Central memory CD4-positive, alpha-beta T cell (primary cell): ENCODE data around the gene ERCC6L2.

Experiments used
- DNase-seq: peaks from one replicate; pipeline ENCODE4 v3.0.0; 2022
- total RNA-seq, 3 experiments: gene quantifications; one replicate each; lab custom pipeline; 2026; lab: John Stamatoyannopoulos, UW

Gene ERCC6L2, protein sequence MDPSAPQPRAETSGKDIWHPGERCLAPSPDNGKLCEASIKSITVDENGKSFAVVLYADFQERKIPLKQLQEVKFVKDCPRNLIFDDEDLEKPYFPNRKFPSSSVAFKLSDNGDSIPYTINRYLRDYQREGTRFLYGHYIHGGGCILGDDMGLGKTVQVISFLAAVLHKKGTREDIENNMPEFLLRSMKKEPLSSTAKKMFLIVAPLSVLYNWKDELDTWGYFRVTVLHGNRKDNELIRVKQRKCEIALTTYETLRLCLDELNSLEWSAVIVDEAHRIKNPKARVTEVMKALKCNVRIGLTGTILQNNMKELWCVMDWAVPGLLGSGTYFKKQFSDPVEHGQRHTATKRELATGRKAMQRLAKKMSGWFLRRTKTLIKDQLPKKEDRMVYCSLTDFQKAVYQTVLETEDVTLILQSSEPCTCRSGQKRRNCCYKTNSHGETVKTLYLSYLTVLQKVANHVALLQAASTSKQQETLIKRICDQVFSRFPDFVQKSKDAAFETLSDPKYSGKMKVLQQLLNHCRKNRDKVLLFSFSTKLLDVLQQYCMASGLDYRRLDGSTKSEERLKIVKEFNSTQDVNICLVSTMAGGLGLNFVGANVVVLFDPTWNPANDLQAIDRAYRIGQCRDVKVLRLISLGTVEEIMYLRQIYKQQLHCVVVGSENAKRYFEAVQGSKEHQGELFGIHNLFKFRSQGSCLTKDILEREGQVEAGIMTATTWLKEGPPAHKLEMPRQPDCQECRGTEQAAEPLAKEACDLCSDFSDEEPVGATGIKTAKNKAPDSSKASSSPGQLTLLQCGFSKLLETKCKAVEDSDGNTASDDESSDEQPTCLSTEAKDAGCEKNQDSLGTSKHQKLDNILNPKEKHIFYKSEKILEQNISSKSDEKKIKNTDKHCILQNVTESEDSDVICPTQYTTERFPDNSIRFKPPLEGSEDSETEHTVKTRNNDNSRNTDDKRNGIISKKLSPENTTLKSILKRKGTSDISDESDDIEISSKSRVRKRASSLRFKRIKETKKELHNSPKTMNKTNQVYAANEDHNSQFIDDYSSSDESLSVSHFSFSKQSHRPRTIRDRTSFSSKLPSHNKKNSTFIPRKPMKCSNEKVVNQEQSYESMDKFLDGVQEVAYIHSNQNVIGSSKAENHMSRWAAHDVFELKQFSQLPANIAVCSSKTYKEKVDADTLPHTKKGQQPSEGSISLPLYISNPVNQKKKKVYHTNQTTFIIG (N-terminal part only)
- total RNA-seq, result 63.1 to 136 (median 126) reads per million in 3 experiments

DNA sequence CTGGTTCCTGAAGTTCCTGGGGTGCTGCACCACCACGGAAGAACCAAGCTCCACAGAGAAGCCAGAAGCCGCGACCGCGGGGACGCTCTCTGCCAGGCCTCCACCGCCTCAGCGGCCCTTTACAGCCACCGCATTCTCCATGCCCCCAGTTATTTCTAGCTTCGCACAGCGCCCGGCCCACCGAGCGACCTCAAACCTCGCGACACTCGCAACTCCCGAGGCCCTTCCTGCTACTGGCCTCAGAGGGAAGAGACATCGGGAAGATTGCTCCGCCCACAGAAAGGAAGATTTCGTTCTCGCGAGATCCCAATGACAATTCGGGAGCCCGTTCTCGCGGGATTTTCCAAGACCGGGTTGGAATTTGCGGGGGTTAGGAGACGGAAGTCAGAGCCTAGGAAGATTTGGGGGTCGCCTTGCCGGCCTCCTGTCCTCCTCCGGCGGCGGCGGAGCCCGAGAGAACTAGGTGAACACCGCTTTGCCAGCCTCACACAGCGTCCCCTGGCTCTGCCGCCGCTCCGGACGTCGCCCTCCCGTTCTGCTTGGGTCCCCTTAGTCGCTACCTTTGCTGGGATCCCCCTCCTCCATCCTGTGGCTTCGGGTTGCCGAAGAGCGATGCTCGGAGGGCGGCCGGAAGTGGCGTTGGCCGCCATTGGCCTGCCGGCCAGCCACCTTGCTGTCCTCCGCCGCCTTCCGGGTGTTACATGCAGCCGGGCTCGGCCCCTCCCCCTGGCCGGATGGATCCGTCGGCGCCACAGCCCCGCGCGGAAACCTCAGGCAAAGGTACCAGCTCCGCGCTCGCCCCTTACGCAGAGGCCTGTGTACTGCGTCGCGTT lies at the start of gene ERCC6L2:
ERCC6L2 (plus strand) TSS at position 387 of the 833 bp plus-strand sequence; CDS start at position 735, 348 bp downstream.
- DNase-seq, result peak; percentile 89

DNA sequence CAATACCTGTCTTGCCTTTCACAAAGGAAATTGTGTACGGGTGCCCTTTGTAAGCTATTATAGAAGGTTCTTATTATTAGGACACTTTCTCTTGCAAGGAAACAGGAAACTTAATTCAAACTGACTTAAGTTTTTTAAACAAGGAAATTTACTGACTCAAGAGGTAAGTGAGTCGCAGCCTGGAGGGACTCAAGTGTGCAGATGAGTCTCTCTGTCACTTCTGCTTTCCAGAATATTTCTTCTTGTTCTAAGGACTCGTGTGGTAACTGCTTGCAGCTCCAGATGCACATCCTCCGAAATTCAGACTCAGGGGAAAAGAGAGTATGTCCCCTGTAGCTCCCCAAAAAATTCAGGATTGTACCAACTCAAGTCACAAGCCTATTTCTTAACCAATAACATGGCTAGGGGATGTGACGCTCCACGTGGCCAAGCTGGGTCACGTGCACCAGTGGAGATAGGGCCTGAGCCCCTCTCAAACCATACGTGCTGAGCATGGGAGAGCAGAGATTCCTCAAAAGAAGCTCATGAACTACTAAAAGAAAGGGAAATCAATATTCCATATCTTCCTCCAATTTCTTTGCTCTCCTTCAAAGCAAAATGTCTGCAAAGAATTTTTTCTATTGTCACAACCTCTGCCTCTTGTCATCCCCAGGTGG lies 49.2 kb upstream of the ERCC6L2 start:
- no peak for DNase-seq

DNA sequence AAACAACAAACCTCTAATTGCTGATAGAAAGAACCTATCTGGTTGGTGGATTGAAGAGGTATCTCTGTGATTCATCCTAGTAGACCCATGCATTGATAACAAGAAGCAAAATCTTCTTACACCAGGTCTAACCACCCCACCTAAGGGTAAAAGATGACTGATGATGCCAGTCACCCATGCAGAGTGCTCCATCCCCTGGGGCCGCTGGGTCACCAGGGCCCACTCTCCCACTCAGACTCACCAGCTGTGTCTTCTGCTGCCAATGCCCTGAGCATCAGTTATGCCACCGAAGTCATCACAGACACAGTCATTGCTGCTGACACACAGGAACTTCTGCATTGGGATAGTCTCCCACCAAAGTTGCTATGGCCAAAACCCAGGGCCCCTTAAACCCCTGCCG lies 44.7 kb upstream of the ERCC6L2 start:
- DNase-seq, result no peak

DNA sequence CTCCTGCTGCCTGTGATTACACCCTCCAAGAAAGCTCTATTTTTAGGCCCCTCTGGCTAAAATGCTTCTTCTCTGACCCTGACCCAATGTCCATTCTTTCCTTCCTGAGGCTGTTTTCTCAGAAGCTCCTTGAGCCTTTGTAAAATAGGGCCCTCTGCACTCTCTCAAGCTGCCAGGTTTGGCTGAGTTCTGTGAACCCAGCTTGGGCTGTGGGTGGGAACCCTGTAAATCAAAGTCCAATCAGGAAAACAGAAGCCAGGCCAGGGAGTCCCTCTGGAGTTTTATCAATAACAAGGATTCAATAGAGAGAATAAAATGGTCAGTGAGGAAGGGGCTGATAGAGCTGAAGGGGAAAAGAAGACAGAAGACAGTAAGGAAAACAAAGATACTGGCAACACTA lies 43.7 kb upstream of the ERCC6L2 start:
- DNase-seq, result no peak

DNA sequence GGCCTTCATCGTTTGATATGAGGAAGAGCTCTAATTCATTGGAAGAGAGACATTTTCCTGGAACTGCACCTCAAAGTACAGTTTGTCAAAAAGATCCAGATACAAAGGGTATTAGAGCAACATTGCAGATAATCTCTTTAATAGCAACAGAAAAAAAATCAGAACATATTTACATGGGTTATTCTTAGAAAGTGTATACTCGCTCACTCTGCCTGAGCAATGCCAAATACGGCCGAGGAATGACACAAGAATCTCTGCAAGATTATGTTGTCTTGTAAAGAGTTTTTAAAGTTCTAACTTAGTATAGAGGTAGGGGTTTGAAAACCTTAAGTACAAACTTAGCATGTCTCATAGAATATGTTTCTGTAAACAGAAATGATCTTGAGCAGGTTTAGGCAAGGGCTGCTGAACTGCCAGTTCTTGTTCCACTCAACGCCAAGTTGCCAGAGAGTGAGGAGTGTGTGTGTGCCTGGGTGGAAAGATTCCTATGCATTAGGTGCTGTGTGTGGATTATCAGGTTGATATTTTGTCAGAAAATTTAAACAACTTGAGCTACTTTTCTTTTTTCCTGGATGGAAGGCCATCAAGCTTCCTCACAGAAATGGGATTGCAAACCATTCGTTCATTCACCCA lies 41.8 kb upstream of the ERCC6L2 start:
- no peak for DNase-seq

DNA sequence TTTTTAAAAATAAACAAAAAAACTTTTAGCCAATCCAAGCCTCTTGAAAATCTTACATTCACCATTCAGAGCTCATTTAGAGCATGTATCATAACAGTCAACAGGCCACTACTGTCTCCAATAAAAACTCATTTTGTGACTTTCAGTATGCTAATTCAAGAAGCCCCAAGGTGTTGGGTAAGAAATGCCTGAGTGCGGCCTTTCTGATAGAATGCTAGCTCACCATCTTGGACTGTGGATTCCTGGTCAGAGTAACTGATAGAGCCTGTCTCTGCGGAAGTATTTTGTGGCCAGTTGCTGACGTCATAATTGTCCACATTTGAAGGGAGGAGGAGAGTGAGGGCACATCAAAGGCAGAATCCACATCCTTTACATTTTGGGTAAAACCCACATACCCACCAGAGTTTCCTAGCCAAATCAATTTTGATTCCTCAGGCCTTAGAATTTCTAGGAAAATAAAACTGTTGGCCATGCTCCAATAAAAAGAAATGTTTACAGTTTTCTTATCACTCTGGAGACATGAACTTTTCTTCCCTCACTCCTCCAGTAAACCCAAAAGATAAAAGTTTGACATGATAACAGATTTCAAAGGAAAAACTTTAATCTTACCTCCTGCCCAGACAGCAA lies 41.1 kb upstream of the ERCC6L2 start:
- DNase-seq, result no peak

DNA sequence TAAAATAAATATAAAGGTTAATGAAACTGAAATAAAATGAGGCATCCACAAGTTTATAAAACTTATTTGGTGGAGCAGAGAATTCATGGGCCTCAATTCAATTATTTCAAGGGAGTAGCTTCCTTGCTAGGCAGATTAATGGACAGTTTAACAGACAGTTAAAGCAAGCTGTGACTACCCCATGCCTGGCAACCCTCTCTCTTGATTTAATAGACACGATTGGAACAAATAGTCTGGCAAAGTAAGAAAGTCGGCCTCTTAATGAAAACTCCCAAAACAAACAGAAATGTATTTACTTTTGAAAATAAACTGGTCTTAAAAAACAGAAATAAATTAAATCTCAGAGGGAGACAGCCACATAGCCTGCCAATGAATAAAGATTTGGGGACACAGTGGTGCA lies 40.1 kb upstream of the ERCC6L2 start:
- no peak for DNase-seq

DNA sequence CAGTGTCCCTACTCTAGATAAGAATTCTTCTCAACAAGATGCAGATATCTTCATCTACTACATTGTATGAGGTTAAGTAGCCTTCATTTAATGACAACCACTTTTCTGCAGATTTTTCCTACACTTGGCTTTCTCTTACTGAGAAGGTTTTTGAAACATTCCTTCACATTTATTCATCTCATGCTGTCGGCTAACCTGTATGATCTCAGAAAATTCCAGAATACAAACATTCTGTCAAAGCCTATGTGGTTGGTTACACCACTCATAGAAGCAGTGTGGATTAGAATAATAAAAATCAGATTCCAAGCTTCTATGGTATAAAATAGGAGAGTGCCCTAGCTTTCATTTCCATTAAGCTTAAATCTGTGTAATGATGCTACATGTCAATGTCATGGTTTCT lies 39.4 kb upstream of the ERCC6L2 start:
- DNase-seq, result no peak

DNA sequence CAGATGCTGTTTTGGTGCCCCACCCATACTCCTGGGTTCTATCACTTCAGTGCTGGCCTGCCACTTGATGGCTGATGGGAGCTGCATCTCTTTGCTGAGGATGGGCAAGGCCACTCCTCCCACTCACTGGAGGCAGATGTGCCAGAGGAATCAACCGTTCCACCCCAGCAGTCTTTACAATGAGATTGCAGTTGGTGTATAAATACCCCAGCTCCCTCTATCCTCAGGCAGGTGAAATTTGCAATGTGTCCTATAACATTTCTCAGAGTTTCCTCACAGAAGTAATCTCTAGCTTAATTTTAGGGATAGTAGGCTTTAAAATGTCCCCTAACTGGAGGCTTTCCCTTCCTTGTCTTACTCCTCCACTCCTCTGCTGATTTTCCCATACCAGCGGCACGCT lies 36.5 kb upstream of the ERCC6L2 start:
- no peak for DNase-seq

DNA sequence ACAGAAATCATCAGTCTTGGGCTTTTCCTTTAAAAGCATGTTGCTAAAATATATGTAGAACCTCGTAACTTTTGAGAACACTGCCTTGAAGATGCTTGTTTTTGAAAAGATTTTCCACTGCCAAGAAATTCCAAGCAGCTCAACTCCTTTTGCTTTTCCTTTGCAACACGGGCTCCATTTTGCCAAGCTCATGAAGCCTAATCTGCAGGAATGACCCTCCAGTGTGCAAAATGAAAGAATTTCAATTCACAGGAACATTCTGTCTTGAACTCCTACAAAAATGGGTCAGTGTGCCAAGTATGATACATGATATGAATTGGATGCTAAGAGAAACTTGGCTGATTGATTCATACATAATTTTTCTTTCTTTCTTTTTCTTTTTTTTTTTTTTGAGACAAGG lies 35.4 kb upstream of the ERCC6L2 start:
- no peak for DNase-seq

DNA sequence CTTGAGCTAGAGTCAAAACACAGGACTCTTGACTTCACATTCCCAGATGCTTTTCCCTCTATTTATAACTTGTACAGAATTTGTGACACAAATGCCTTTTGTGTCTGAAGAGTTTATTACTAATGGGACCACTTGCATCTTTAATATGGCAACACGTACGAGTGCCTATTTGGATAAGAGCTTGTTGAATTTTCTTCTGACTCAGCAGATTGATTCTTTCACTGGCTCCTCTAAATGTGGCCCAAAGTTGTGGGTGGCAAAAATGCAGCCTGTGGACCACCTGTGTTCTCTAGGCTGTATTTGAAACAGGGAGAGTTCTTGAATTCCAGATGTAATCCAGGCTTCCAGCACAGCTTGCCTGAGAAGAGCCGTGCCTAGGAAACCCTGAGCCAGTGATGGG lies 34.1 kb upstream of the ERCC6L2 start:
- DNase-seq, result no peak

DNA sequence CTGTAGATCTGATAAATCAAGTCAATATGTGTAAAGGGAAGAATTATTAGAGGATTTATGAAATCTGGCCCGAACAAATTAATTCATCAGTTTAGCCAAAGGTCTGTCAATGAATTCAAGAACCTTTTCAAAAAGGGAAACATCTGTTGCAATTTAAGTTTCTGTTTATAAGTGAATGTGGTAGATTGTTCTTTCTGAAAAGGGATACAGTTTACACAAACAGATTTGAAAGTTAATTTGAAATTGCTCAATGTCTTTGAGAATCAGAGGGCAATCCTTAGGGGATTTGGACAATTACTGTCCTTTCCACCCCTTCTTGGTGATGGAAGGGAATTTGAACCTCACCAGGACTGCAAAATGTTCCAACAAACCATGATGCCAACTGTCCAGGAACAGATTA lies 29.7 kb upstream of the ERCC6L2 start:
- DNase-seq, result no peak

DNA sequence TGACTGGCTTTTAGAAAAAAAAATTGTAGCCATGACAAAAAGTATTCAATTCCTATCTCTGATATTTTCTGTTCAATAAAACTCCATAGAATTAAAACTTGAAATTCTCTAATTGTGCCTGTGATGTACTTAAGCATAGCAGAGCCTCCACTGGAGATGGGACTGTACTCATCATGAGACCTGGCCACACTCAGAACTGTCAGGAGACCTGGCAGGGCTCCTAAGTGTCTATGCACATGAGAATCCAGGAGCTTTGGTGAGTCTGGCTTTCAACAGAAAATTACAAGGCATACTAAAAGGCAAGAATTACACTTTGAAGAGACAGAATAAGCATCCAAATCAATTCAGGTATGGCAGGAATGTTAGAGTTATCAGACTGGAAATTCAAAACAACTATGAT lies 26.7 kb upstream of the ERCC6L2 start:
- no peak for DNase-seq

DNA sequence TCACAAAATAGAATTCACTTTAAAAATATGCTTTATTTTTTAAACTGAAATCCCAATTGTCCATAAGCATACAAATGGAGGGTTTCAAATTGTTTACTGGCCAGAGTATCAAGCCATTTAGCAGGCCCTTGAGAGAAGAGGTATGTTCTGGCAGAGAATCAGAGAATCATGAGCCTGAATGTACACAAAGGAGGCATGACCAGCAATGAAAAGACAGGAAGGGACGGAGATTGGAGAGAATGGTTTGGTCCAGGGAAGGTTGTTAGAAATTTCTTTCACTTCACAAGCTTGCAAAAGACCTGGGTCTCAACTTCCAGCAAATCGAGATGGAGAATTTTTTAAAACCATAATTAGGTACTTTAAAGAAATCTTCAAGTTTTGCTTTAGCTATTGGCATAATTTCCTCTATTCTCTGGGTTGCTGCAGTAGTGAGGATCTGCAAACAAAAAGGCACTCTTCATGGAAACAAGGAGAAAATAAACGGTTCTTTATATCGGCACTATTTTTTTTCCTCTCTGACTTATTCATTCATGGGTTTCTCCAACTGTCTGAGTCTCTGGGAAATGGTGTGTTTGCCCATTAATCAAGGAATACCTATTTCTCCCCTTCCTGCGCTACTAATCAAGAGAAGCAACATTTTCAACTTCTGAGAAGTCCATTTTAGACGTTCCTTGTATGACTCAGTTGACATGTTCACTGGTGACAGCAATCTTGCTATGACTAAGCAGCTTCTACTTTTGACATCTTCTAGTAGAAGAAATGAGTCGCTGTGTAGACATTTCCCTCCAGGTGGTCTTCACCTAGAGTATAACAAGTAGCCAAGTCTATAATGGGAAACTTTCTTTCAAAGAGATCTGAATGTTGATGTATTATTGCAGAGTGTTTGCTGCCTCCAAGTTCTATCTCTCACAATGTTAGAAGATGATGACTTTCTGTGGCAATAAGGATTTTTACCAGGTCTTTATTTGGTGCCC lies 23.1 kb upstream of the ERCC6L2 start:
- no peak for DNase-seq

DNA sequence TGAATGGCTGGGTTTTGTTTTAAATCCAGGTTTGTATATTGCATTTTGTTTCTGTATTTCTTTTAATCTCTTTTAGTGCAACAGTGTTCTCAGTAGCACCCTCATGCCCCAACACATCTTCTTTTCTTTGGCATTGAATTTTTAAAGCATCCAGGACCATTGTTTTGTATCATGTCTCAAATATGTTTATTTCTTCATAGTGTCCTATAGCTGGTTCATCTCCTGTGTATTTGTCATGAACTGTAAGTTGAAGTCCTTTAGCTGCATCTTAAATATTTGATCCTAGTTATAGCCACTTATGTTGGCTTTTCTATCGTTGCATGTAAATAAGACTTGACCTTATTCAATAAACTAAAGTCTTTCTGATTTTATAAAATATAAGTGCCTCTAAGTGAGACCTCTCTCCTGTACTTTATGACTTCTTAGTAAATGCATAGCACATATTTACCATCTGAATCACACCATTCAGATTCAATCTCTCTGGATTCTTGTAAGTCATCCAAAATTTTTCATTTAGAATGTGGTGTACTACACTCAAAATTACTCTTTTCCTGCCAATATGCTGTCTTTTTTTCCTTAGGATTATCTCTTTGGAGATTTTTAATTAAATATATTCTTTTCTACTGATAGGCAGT lies 21.0 kb upstream of the ERCC6L2 start:
- no peak for DNase-seq

DNA sequence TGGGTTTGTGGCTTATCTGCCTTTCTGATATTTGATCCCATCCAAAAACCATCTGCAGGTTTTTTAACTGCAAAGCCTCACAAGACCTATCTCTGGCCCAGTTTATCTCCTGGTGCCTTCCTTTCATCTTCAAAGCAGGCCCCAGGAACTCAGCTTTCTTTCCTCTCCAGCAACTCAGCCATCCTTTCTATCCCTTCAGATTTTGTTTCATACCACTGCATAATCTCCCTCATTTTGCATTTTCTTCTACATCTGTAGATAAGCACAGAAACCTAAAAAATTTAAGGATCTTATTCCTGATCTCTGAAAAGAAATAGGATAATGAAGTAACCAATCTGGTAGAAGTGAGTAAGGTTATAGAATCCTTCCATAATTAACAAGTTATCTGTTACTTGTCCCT lies 19.5 kb upstream of the ERCC6L2 start:
- no peak for DNase-seq

DNA sequence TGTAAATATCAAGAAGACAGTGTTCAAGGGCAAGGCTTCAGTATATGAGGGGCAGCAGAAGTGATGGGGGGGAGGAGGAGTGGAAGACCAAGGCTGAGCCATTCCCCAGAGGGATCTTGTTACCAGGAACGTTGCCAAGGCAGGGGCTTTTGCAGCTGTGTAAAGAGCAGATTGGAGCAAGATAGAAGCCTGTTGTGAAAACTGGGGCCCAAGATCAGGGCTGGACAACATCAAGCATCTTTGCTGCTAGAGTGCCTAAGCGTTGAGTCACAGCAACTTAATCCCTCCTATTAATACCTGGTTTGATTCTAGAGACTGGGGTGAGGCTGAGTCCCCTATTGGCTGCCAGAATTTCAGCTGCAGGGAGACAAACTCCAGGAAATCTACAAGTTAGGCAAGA lies 18.4 kb upstream of the ERCC6L2 start:
- DNase-seq, result no peak

DNA sequence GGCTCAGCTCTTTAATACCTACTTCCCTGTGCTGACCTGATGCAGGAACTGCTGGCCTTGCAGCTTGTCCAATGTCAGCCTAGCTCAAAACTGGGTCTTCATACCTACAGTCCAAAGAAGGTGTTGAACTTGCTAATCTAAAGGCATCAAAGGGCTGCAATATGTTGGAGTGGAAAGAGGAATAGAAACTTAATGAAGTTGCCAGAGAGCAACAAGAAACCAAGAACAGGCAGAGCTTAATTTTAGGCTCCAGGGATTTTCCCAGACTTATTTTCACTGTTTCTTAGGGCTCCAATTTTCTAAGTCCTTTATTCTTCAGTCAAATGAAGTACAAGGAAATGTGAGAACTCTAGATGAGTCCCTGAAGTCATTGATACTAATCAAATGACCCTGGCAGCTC lies 17.6 kb upstream of the ERCC6L2 start:
- DNase-seq, result no peak

DNA sequence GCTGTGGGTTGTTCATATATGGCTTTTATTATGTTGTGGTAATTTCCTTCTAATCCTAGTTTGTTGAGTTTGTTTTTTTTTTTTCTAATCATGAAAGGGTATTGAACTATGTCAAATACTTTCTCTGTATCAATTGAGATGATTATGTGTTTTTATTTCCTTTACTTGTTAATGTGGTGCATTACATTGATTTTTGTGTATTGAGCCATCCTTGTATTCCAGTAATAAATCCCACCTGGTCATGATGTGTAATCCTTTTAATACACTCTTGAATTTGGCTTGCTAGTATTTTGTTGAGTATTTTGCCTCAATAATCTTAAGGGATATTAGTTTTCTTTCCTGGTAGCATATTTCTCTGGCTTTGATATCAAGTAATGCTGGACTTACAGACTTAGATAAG lies 13.1 kb upstream of the ERCC6L2 start:
- DNase-seq, result no peak
